ENCODE results near the gene KRT78. TPM values are rescaled to one million over a fixed set of nuclear protein-coding genes. Genes with fewer than 3 reads are reported as not detected.
A peak's percentile ranks its signal among the peaks of the same experiment; 100 is the strongest.

KRT78 gene
- total and polyA plus RNA-seq, 2 of the 13 experiments (the other 11 are each of a cell fraction or from before 2014, with no cell fraction given): not detected

DNA sequence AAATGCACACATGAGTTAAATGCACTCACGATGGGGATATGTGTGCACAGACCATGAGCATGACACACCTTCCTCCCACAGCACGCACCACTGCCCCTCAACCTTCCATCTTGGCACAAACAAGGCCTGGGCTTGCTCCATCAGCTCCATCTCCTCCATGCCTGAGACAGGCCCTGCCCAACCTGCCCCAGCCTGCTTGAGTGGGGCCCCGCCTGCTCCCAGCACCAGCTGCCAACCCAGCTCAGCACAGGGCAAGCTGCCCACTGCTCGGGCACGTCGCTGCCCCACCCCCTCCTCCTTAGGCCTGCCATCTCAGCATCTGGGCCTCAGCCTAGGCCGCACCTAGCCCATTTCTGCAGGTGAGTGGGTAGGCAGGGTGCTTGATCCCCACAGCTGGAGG is 27.6 kb upstream of the KRT78 start (continued):
- TF ChIP-seq, protein P1, sequence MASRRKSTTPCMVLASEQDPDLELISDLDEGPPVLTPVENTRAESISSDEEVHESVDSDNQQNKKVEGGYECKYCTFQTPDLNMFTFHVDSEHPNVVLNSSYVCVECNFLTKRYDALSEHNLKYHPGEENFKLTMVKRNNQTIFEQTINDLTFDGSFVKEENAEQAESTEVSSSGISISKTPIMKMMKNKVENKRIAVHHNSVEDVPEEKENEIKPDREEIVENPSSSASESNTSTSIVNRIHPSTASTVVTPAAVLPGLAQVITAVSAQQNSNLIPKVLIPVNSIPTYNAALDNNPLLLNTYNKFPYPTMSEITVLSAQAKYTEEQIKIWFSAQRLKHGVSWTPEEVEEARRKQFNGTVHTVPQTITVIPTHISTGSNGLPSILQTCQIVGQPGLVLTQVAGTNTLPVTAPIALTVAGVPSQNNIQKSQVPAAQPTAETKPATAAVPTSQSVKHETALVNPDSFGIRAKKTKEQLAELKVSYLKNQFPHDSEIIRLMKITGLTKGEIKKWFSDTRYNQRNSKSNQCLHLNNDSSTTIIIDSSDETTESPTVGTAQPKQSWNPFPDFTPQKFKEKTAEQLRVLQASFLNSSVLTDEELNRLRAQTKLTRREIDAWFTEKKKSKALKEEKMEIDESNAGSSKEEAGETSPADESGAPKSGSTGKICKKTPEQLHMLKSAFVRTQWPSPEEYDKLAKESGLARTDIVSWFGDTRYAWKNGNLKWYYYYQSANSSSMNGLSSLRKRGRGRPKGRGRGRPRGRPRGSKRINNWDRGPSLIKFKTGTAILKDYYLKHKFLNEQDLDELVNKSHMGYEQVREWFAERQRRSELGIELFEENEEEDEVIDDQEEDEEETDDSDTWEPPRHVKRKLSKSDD (CRISPR knock-in tag; IDR thresholded peaks at IDR 0.05; ENCODE audit: low read depth): no peak

DNA sequence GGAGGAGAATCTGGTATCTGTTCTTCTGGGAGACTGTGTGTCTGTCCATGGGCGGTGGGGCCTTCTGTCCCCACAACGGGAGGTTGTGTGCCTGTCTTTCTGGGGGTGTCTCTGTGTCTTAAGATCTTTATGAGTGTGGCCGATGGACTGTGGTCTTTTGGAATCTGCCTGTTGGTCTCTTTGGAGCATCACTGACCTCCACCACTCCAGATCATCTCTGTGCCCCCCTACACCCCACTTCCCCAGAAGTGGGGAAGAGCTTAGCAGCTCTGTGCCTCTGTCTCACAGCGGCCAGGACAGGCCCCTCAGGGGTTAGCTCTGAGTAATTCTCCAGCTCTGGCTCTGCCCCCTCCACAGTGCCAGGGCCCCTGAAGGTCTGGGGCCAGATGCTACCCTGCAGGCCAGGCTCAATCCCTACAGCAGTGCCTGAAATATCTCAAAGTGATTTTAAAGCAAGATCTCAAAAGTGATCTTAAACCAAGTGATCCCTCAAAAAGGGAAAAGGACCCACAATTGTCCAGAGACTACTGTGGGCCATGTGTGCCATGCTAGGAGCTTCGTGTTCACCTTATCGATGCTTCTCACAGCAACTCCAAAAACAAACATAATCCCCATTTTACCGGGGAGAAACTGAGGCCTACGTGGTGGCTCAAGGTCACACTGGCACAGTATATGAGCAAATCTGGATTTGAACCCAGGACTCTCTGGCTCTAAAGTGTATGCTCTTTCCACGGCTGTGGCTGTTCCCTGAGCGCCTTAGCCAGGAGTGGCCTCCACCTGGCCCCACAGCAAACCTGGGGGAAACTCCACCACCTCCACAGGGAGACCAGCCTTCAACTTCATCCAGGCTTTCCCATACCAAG is 26.0 kb upstream of the KRT78 start:
- Histone ChIP-seq H3K27me3 (ENCODE audit: control insufficient read depth in 1 of 2, insufficient read depth in 2 of 2, low read length in 2 of 2) (peaks cover 1 to 21% of the 10 kb centered on the region in 2 experiments; a peak in 3 of 5 replicates), H3K9ac (ENCODE audit: insufficient read depth, low read depth, low read length) (0 out of 2 replicates have a peak overlapping the region, but pooled peaks have one; percentile 20), H3K4me1 (ENCODE audit: insufficient read depth, low read length) (peaks cover 54% of the 10 kb centered on the region), H3K9me3 (ENCODE audit: low read length) (no peaks in the 10 kb centered on the region), H3K27ac (ENCODE audit: extremely low read length, insufficient read depth, low read length) (no peak overlapping the region), H3K4me2 (ENCODE audit: low read depth, low read length) (peak overlapping the region; percentile 69), H3K79me2 (ENCODE audit: insufficient read depth, low read length) (no peaks in the 10 kb centered on the region), H4K20me1 (ENCODE audit: insufficient read depth, low read length) (no peaks in the 10 kb centered on the region), H3K4me3 (replicated peaks in 1 of 3; ENCODE audit: insufficient read depth in 1 of 3, low read depth in 2 of 3, low read length in 3 of 3) (peak overlapping the region; percentile 28 to 63 (median 35); a peak in 4 of 6 replicates), H3K36me3 (replicated peaks in 1 of 2; ENCODE audit: control insufficient read depth in 1 of 2, insufficient read depth in 2 of 2, low read length in 2 of 2) (no peaks in the 10 kb centered on the region), H2AFZ (ENCODE audit: low read length) (no peak overlapping the region)
- ATAC-seq (no peak), FAIRE-seq (no peak), DNase-seq (ENCODE audit: low spot score) (no peak)
- 50% methylated on average over 9 of the region's 10 CpGs for WGBS (ENCODE audit: low lambda C conversion rate)
- ChIA-PET CTCF (ENCODE audit: low intra/inter-chr PET ratio, low total read pairs) (no interaction called here), POLR2A (interaction anchor here (1.0 to 1.8 kb wide), 2 partner anchors 10 to 21 kb away, joined by 3 to 4 read pairs; no protein-coding TSS in a partner anchor)
- intact Hi-C loops (cut with micrococcal nuclease; ENCODE audit: unreplicated experiment): no loop called here
- TF ChIP-seq, protein P2, sequence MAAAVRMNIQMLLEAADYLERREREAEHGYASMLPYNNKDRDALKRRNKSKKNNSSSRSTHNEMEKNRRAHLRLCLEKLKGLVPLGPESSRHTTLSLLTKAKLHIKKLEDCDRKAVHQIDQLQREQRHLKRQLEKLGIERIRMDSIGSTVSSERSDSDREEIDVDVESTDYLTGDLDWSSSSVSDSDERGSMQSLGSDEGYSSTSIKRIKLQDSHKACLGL (CRISPR knock-in tag; IDR thresholded peaks at IDR 0.05): no peak
- TF ChIP-seq ZNF282 (IDR thresholded peaks at IDR 0.05; ENCODE audit: partially characterized antibody) (no peak), ZMYM2 (CRISPR knock-in tag; IDR thresholded peaks at IDR 0.05) (no peak), HOXA7 (CRISPR knock-in tag; IDR thresholded peaks at IDR 0.05) (no peak), FOXJ3 (CRISPR knock-in tag; IDR thresholded peaks at IDR 0.05; ENCODE audit: borderline replicate concordance) (no peak), EHMT2 (IDR thresholded peaks at IDR 0.05; ENCODE audit: borderline replicate concordance, low read depth, low read length) (no peak), SIX4 (CRISPR knock-in tag; IDR thresholded peaks at IDR 0.05) (no peak), ZNF136 (CRISPR knock-in tag; IDR thresholded peaks at IDR 0.05; ENCODE audit: low read depth) (no peak), RARA (CRISPR knock-in tag; IDR thresholded peaks at IDR 0.05) (no peak)
- TF ChIP-seq, protein P3, sequence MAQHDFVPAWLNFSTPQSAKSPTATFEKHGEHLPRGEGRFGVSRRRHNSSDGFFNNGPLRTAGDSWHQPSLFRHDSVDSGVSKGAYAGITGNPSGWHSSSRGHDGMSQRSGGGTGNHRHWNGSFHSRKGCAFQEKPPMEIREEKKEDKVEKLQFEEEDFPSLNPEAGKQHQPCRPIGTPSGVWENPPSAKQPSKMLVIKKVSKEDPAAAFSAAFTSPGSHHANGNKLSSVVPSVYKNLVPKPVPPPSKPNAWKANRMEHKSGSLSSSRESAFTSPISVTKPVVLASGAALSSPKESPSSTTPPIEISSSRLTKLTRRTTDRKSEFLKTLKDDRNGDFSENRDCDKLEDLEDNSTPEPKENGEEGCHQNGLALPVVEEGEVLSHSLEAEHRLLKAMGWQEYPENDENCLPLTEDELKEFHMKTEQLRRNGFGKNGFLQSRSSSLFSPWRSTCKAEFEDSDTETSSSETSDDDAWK (CRISPR knock-in tag; IDR thresholded peaks at IDR 0.05): no peak
- TF ChIP-seq, protein P4, sequence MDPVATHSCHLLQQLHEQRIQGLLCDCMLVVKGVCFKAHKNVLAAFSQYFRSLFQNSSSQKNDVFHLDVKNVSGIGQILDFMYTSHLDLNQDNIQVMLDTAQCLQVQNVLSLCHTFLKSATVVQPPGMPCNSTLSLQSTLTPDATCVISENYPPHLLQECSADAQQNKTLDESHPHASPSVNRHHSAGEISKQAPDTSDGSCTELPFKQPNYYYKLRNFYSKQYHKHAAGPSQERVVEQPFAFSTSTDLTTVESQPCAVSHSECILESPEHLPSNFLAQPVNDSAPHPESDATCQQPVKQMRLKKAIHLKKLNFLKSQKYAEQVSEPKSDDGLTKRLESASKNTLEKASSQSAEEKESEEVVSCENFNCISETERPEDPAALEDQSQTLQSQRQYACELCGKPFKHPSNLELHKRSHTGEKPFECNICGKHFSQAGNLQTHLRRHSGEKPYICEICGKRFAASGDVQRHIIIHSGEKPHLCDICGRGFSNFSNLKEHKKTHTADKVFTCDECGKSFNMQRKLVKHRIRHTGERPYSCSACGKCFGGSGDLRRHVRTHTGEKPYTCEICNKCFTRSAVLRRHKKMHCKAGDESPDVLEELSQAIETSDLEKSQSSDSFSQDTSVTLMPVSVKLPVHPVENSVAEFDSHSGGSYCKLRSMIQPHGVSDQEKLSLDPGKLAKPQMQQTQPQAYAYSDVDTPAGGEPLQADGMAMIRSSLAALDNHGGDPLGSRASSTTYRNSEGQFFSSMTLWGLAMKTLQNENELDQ (CRISPR knock-in tag; IDR thresholded peaks at IDR 0.05; ENCODE audit: borderline replicate concordance): no peak
- in situ Hi-C loops (cut with HindIII; ENCODE audit: extremely low pct_ligation_motif_present, low pct_unique_long_range_greater_than_20kb): loop anchor here (5.0 kb wide), 2 partner anchors 488 to 728 kb away; partner anchors contain the start of gene KRT84
- BruUV-seq (replicated peaks): no TSS peak
